HEK293 (cell line): ENCODE measurements around the gene CYP2R1.

ENCODE experiments used
- ZNF596 ChIP-seq: fragments of 450-650 bp; IDR thresholded peaks from 2 replicates; pipeline ENCODE4 v1.5.0; 2018; ENCODE audit warnings: missing biosample characterization, mild to moderate bottlenecking, missing genetic modification characterization, moderate library complexity
- ZNF76 ChIP-seq: fragments of 450-650 bp; formaldehyde crosslinking; IDR thresholded peaks from 2 replicates; pipeline ENCODE4; 2016; ENCODE audit warnings: low read depth, missing biosample characterization, missing genetic modification characterization, borderline replicate concordance
- TF ChIP-seq, protein P1 (sequence below): fragments of 450-650 bp; formaldehyde crosslinking; IDR thresholded peaks from 2 replicates; pipeline ENCODE4 v1.5.1; 2016; ENCODE audit warnings: missing biosample characterization, missing genetic modification characterization, low read depth
- TF ChIP-seq, protein P2 (sequence below): fragments of 450-650 bp; formaldehyde crosslinking; IDR thresholded peaks from 2 replicates; pipeline ENCODE4 v1.5.1; 2016; ENCODE audit warnings: missing biosample characterization, missing genetic modification characterization
- TF ChIP-seq, protein P3 (sequence below): fragments of 450-650 bp; formaldehyde crosslinking; IDR thresholded peaks from 2 replicates; pipeline ENCODE4 v1.5.1; 2016; ENCODE audit warnings: missing biosample characterization, missing genetic modification characterization
- TF ChIP-seq, protein P4 (sequence below): fragments of 450-650 bp; formaldehyde crosslinking; IDR thresholded peaks from 2 replicates; pipeline ENCODE4 v1.5.1; 2016; ENCODE audit warnings: missing biosample characterization, missing genetic modification characterization

DNA sequence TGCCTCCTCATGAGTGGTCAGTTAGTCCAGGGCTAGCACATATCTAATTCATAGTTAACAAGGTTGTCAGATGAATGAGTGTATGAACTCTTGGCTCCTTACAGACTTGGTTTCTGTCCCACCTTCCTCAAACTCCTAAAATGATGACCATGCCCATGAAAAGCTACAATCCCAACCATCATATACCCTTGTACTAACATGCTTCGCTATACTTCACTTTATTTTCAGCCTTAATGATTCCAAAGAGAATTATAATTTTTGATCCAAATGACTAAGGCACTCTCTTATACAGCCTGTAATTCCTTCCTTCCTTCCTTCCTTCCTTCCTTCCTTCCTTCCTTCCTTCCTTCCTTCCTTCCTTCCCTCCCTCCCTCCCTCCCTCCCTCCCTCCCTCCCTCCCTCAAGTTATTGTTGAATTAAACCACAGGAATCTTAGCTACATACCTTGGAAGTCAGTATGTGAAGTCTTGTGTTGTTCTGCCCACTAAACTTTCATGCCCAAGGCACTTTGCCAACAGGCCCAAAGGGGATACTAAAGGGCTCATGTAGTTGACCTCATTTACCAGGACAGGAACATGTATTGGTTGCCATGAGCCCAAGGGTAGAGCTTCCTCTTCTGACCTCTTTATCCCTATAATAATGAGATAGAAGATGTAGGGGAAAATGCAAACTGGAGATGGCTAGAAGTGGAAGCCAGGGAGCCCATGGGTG lies 42.8 kb upstream of the CYP2R1 start:
- TF ChIP-seq, protein P1, sequence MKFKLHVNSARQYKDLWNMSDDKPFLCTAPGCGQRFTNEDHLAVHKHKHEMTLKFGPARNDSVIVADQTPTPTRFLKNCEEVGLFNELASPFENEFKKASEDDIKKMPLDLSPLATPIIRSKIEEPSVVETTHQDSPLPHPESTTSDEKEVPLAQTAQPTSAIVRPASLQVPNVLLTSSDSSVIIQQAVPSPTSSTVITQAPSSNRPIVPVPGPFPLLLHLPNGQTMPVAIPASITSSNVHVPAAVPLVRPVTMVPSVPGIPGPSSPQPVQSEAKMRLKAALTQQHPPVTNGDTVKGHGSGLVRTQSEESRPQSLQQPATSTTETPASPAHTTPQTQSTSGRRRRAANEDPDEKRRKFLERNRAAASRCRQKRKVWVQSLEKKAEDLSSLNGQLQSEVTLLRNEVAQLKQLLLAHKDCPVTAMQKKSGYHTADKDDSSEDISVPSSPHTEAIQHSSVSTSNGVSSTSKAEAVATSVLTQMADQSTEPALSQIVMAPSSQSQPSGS (tag by site-specific recombination) = no peak
- no peak for TF ChIP-seq ZNF76
- TF ChIP-seq, protein P2, sequence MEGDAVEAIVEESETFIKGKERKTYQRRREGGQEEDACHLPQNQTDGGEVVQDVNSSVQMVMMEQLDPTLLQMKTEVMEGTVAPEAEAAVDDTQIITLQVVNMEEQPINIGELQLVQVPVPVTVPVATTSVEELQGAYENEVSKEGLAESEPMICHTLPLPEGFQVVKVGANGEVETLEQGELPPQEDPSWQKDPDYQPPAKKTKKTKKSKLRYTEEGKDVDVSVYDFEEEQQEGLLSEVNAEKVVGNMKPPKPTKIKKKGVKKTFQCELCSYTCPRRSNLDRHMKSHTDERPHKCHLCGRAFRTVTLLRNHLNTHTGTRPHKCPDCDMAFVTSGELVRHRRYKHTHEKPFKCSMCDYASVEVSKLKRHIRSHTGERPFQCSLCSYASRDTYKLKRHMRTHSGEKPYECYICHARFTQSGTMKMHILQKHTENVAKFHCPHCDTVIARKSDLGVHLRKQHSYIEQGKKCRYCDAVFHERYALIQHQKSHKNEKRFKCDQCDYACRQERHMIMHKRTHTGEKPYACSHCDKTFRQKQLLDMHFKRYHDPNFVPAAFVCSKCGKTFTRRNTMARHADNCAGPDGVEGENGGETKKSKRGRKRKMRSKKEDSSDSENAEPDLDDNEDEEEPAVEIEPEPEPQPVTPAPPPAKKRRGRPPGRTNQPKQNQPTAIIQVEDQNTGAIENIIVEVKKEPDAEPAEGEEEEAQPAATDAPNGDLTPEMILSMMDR (tag by site-specific recombination) = no peak
- TF ChIP-seq ZNF596 = no peak
- TF ChIP-seq, protein P3, sequence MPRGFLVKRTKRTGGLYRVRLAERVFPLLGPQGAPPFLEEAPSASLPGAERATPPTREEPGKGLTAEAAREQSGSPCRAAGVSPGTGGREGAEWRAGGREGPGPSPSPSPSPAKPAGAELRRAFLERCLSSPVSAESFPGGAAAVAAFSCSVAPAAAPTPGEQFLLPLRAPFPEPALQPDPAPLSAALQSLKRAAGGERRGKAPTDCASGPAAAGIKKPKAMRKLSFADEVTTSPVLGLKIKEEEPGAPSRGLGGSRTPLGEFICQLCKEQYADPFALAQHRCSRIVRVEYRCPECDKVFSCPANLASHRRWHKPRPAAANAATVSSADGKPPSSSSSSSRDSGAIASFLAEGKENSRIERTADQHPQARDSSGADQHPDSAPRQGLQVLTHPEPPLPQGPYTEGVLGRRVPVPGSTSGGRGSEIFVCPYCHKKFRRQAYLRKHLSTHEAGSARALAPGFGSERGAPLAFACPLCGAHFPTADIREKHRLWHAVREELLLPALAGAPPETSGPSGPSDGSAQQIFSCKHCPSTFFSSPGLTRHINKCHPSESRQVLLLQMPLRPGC (tag by site-specific recombination) = no peak
- TF ChIP-seq, protein P4, sequence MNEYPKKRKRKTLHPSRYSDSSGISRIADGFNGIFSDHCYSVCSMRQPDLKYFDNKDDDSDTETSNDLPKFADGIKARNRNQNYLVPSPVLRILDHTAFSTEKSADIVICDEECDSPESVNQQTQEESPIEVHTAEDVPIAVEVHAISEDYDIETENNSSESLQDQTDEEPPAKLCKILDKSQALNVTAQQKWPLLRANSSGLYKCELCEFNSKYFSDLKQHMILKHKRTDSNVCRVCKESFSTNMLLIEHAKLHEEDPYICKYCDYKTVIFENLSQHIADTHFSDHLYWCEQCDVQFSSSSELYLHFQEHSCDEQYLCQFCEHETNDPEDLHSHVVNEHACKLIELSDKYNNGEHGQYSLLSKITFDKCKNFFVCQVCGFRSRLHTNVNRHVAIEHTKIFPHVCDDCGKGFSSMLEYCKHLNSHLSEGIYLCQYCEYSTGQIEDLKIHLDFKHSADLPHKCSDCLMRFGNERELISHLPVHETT (tag by site-specific recombination) = no peak
